HepG2 (cell line): ENCODE results near the gene BAIAP2L2. TPM values are rescaled to one million over a fixed set of nuclear protein-coding genes. Genes with fewer than 3 reads are reported as not detected.
"Not testable (repeated sequence)": the region's sequence is repeated elsewhere in the genome, so short reads cannot be mapped to it uniquely, and the experiment has no call there.

ENCODE experiments used
- ATAC-seq: fragments of 200-7000 bp; cut with Tn5 transposase; 3 replicates; pipeline ENCODE4 v1.9.1; 2020; ENCODE audit warnings: mild to moderate bottlenecking, moderate library complexity
- BruUV-seq: library from RNA; stranded (reverse); fragments of 400-500 nt; replicated peaks from 2 replicates; lab custom pipeline; 2021; lab: Mats Ljungman, UMichigan
- CTCF ChIA-PET: fragments of 300-600 bp; formaldehyde crosslinking; extraction: SDS; loops from one replicate; lab custom pipeline; 2021; ENCODE audit warnings: low total read pairs, inconsistent platforms, low intra/inter-chr PET ratio; lab: Yijun Ruan, JAX
- POLR2A ChIA-PET: fragments of 350-600 bp; sonication (Branson Sonifier 250); formaldehyde crosslinking; loops from one replicate; lab custom pipeline; 2020; ENCODE audit warnings: antibody characterized with exemption, inconsistent platforms; lab: Yijun Ruan, JAX
- DNase-seq: peaks from one replicate; pipeline ENCODE4 v3.0.0-alpha.2; 2015; ENCODE audit warnings: low spot score
- FAIRE-seq: peaks from 3 replicates; lab custom pipeline; 2011; peaks lifted over from hg19 to GRCh38; lab: Jason Lieb, UNC
- H2AFZ ChIP-seq: one replicate; pipeline ENCODE4 v1.6.1; 2011; ENCODE audit warnings: low read length, inconsistent platforms
- H3K27ac ChIP-seq: fragments of 300-600 bp; 3 replicates; pipeline ENCODE4 v1.8.0; 2011; ENCODE audit warnings: mixed run types, mild to moderate bottlenecking, mixed read lengths, low read length, inconsistent platforms; ENCODE audit not compliant: insufficient read depth; ENCODE audit errors: extremely low read length
- H3K27me3 ChIP-seq, 2 experiments: fragments of 200-600 bp in 1 of 2; 2 replicates in 1 of 2; 3 replicates in 1 of 2; pipeline versions ENCODE4 v1.6.0 to v1.8.0; 2011; ENCODE audit warnings: low read length in 2 of 2, mild to moderate bottlenecking in 2 of 2, moderate library complexity in 2 of 2, inconsistent platforms in 1 of 2; ENCODE audit not compliant: insufficient read depth in 2 of 2, control insufficient read depth in 1 of 2
- H3K36me3 ChIP-seq, 2 experiments: fragments of 200-600 bp in 1 of 2; replicated peaks in 1 of 2; 2 replicates in 1 of 2; 3 replicates in 1 of 2; pipeline versions ENCODE4 v1.5.1 to v1.8.0; 2011; ENCODE audit warnings: low read length in 2 of 2, inconsistent platforms in 1 of 2; ENCODE audit not compliant: insufficient read depth in 2 of 2, control insufficient read depth in 1 of 2
- H3K4me1 ChIP-seq: 2 replicates; pipeline ENCODE4 v1.5.1; 2012; ENCODE audit warnings: low read length, inconsistent platforms; ENCODE audit not compliant: insufficient read depth
- H3K4me2 ChIP-seq: 2 replicates; pipeline ENCODE4 v1.6.0; 2011; ENCODE audit warnings: low read depth, low read length, inconsistent platforms
- H3K4me3 ChIP-seq, 3 experiments: fragments of 200-600 bp in 1 of 3; sonication (generic), shearing (Covaris generic) in 1 of 3; replicated peaks in 1 of 3; 2 replicates each; pipeline ENCODE4 v1.5.1; 2011 to 2016; ENCODE audit warnings: low read length in 3 of 3, inconsistent platforms in 2 of 3, low read depth in 2 of 3, mild to moderate bottlenecking in 2 of 3, control low read depth in 1 of 3, mixed read lengths in 1 of 3; ENCODE audit not compliant: insufficient read depth in 1 of 3
- H3K79me2 ChIP-seq: one replicate; pipeline ENCODE4 v1.6.1; 2011; ENCODE audit warnings: low read length, inconsistent platforms; ENCODE audit not compliant: insufficient read depth
- H3K9ac ChIP-seq: 2 replicates; pipeline ENCODE4 v1.6.0; 2011; ENCODE audit warnings: mild to moderate bottlenecking, low read depth, low read length, inconsistent platforms; ENCODE audit not compliant: insufficient read depth
- H3K9me3 ChIP-seq: 2 replicates; pipeline ENCODE4 v1.5.1; 2012; ENCODE audit warnings: mild to moderate bottlenecking, low read length
- H4K20me1 ChIP-seq: 2 replicates; pipeline ENCODE4 v1.6.0; 2011; ENCODE audit warnings: inconsistent platforms, mild to moderate bottlenecking, low read length, moderate library complexity; ENCODE audit not compliant: insufficient read depth
- SIX1 ChIP-seq: sonication (generic); formaldehyde crosslinking; IDR thresholded peaks from 2 replicates; pipeline ENCODE4 v1.4.0; 2020; ENCODE audit warnings: missing genetic modification reagents, borderline replicate concordance
- SP2 ChIP-seq: sonication (generic); formaldehyde crosslinking; IDR thresholded peaks from 2 replicates; pipeline ENCODE4 v1.5.1; 2020; ENCODE audit warnings: mild to moderate bottlenecking, missing genetic modification reagents
- ZNF18 ChIP-seq: sonication (generic); formaldehyde crosslinking; IDR thresholded peaks from 2 replicates; pipeline ENCODE4 v1.8.0; 2022; ENCODE audit warnings: mild to moderate bottlenecking, missing genetic modification reagents; ENCODE audit not compliant: insufficient replicate concordance
- ZNF709 ChIP-seq: sonication (generic); formaldehyde crosslinking; IDR thresholded peaks from 2 replicates; pipeline ENCODE4 v1.5.0; 2020; ENCODE audit warnings: mild to moderate bottlenecking, missing genetic modification reagents
- WGBS: methylation state at CpG from one replicate; pipeline ENCODE4 v1.1.6; 2017; ENCODE audit warnings: low lambda C conversion rate; 5-methylcytosine and 5-hydroxymethylcytosine counted together
- in situ Hi-C: cut with HindIII; loops from 2 replicates; pipeline ENCODE4 v1.10.0; 2017; ENCODE audit warnings: low pct_unique_long_range_greater_than_20kb; ENCODE audit not compliant: extremely low pct_ligation_motif_present
- intact Hi-C: fragments of 100-400 bp; cut with micrococcal nuclease; formaldehyde crosslinking; loops from one replicate; pipeline ENCODE4 v1.10.0; 2022; ENCODE audit not compliant: unreplicated experiment
- polyA plus RNA-seq, 8 experiments: library from polyadenylated mRNA; depleted of rRNA in 3 of 8; stranded (reverse) in 7 of 8; unstranded in 1 of 8; fragments of >200 nt; fragmentation: Illumina TruSeq in 4 of 8; extraction: Trizol in 4 of 8; gene quantifications; 2 replicates each; pipeline versions ENCODE4 v1.2.1 to v1.2.3, GENCODE V29; 2011 to 2016; ENCODE audit warnings: low read depth in 4 of 8, missing spikeins in 1 of 8, mixed read lengths in 1 of 8; ENCODE audit not compliant: insufficient read depth in 1 of 8
- total RNA-seq, 5 experiments: library from RNA; depleted of rRNA; stranded (reverse); fragments of >200 nt; fragmentation: Illumina TruSeq; extraction: Trizol; gene quantifications; 2 replicates each; pipeline ENCODE4 v1.2.3, GENCODE V29; 2016; ENCODE audit warnings: low read depth in 1 of 5
- TF ChIP-seq, protein P1 (sequence below): sonication (generic); formaldehyde crosslinking; IDR thresholded peaks from 2 replicates; pipeline ENCODE4 v1.4.0; 2020; ENCODE audit warnings: missing genetic modification reagents, borderline replicate concordance

Gene BAIAP2L2
- total and polyA plus RNA-seq, 2 of the 13 experiments (the other 11 are each of a cell fraction or from before 2014, with no cell fraction given), result 4.4 to 7.5 TPM

- TF ChIP-seq ZNF18 (CRISPR knock-in tag), result no peak
- TF ChIP-seq, protein P1, sequence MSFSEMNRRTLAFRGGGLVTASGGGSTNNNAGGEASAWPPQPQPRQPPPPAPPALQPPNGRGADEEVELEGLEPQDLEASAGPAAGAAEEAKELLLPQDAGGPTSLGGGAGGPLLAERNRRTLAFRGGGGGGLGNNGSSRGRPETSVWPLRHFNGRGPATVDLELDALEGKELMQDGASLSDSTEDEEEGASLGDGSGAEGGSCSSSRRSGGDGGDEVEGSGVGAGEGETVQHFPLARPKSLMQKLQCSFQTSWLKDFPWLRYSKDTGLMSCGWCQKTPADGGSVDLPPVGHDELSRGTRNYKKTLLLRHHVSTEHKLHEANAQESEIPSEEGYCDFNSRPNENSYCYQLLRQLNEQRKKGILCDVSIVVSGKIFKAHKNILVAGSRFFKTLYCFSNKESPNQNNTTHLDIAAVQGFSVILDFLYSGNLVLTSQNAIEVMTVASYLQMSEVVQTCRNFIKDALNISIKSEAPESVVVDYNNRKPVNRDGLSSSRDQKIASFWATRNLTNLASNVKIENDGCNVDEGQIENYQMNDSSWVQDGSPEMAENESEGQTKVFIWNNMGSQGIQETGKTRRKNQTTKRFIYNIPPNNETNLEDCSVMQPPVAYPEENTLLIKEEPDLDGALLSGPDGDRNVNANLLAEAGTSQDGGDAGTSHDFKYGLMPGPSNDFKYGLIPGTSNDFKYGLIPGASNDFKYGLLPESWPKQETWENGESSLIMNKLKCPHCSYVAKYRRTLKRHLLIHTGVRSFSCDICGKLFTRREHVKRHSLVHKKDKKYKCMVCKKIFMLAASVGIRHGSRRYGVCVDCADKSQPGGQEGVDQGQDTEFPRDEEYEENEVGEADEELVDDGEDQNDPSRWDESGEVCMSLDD, result no peak
- TF ChIP-seq ZNF709 (CRISPR knock-in tag), result no peak
- no peak for TF ChIP-seq SIX1
- no peak for TF ChIP-seq SP2 (CRISPR knock-in tag)
Observed at GRCh38 chr22:38155703-38156102, 45.2 kb upstream of the BAIAP2L2 start (continued).

DNA sequence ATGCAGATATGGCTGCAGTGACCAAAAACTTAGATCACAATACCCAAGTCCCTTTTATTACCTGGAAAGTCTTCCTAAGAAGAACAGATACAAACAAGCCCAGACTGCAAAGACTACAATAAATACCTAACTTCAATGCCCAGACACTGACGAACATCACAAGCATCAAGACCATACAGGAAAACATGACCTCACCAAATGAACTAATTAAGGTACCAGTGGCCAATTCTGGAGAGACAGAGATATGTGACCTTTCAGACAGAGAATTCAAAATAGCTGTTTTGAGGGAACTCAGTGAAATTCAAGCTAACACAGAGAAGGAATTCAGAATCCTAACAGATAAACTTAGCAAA is 44.1 kb upstream of the BAIAP2L2 start:
- H4K20me1 ChIP-seq, POLR2A ChIA-PET, DNase-seq, H3K27ac ChIP-seq, H2AFZ ChIP-seq, H3K79me2 ChIP-seq, ATAC-seq, H3K4me2 ChIP-seq, H3K27me3 ChIP-seq, BruUV-seq, FAIRE-seq, H3K4me3 ChIP-seq, H3K9me3 ChIP-seq, H3K9ac ChIP-seq, intact Hi-C loops, H3K36me3 ChIP-seq, in situ Hi-C loops: not testable (repeated sequence)
- WGBS, result 57% methylated on average over 1 of the region's 1 CpG
- H3K4me1 ChIP-seq, result peaks cover 30% of the 10 kb centered on the region
- CTCF ChIA-PET, result interaction anchor here (1.4 kb wide), 1 partner anchor 102 kb away, joined by 5 read pairs; no protein-coding TSS in a partner anchor
